NCI-H2171 (cell line): ENCODE results near the gene SH3BGRL2.
A peak's percentile ranks its signal among the peaks of the same experiment; 100 is the strongest.
"Not testable (repeated sequence)": the region's sequence is repeated elsewhere in the genome, so short reads cannot be mapped to it uniquely, and the experiment has no call there.

Experiments used
- DNase-seq: peaks from one replicate; lab custom pipeline; 2025; lab: John Stamatoyannopoulos, UW

The SH3BGRL2 gene

DNA sequence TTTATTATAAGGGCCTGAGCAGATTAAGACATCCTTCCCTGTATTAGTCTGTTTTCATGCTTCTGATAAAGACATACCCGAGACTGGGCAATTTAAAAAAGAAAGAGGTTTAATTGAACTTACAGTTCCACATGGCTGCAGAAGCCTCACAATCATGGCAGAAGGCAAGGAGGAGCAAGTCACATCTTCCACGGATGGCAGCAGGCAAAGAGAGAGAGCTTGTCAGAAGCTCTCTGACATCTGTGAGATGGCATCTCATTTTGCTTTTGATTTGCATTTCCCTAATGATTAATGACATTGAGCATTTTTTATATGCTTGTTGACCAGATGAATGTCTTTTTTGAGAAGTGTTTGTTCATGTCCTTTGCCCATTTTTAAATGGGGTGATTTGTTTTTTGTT lies 114.2 kb downstream of the SH3BGRL2 start:
- not testable (repeated sequence) for DNase-seq

DNA sequence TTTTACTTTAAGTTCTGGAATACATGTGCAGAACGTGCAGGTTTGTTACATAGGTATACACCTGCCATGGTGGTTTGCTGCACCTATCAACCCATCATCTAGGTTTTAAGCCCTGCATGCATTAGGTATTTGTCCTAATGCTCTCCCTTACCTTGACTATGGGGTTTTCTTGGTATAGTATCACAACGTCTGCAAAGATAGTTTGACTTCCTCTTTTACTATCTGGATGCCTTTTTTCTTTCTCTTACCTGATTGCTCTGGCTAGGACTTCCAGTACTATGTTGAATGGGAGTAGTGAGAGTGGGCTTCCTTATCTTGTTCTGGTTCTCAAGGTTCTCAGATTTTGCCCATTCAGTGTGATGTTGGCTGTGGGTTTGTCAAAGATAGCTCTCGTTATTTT lies 115.2 kb downstream of the SH3BGRL2 start:
- not testable (repeated sequence) for DNase-seq

DNA sequence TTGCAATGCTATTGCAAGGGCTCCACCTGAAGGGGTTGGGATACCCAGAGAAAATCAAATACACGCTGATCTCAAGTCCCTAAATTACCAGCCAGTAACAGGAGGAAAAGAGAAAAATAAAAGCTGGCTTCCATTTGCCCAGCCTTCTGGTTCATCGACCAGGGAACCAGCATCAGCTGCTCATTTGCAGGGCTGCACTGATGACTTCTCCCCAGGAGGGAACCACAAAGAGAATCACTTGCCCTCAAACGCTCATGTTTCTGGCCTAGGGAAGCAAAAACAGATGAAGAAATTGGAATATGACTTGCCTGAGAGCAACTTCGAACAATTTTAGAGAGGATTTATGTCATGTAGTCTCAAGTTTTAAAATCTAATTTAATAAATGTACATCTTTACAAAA lies 119.7 kb downstream of the SH3BGRL2 start:
- peak; percentile 11 for DNase-seq
